K562 (cell line): ENCODE results near the gene VAT1L. TPM values are rescaled to one million over a fixed set of nuclear protein-coding genes. Genes with fewer than 3 reads are reported as not detected.

Source experiments
- ATAC-seq: fragments of 200-7000 bp; cut with Tn5 transposase; 3 replicates; pipeline ENCODE4 v1.9.1; 2020; ENCODE audit warnings: moderate library complexity
- BruUV-seq: library from RNA; stranded (reverse); fragments of 400-500 nt; replicated peaks from 2 replicates; lab custom pipeline; 2021; lab: Mats Ljungman, UMichigan
- CTCF ChIA-PET: fragments of 300-600 bp; formaldehyde crosslinking; extraction: SDS; loops from one replicate; lab custom pipeline; 2021; ENCODE audit warnings: low intra/inter-chr PET ratio; lab: Yijun Ruan, JAX
- POLR2A ChIA-PET: fragments of 300-600, 350-650 bp; sonication (Branson Sonifier 250); formaldehyde crosslinking; extraction: SDS; loops from one replicate; lab custom pipeline; 2021; ENCODE audit warnings: antibody characterized with exemption, inconsistent platforms; lab: Yijun Ruan, JAX
- DNase-seq, 4 experiments: peaks; one replicate each; pipeline versions ENCODE4 v3.0.0 to v3.0.0-alpha.2; 2011 to 2018; ENCODE audit warnings: low spot score in 3 of 4, mixed read lengths in 3 of 4; ENCODE audit errors: extremely low read depth in 1 of 4
- FAIRE-seq: peaks from 2 replicates; lab custom pipeline; 2011; peaks lifted over from hg19 to GRCh38; lab: Jason Lieb, UNC
- H2AFZ ChIP-seq: 2 replicates; pipeline ENCODE4 v1.6.0; 2011; ENCODE audit warnings: low read depth, low read length, control low read depth, inconsistent platforms
- H3K27ac ChIP-seq: fragments of 200-600 bp; 3 replicates; pipeline ENCODE4 v1.8.0; 2011; ENCODE audit warnings: low read depth, mild to moderate bottlenecking, control low read depth, inconsistent platforms, low read length, moderate library complexity, mixed read lengths; ENCODE audit errors: extremely low read depth
- H3K27me3 ChIP-seq, 2 experiments: fragments of 300-600 bp in 1 of 2; 2 replicates in 1 of 2; 3 replicates in 1 of 2; pipeline versions ENCODE4 v1.6.0 to v1.8.0; 2011; ENCODE audit warnings: inconsistent platforms in 2 of 2, low read length in 2 of 2, mild to moderate bottlenecking in 1 of 2, mixed read lengths in 1 of 2, moderate library complexity in 1 of 2; ENCODE audit not compliant: control insufficient read depth in 2 of 2, insufficient read depth in 2 of 2
- H3K36me3 ChIP-seq: fragments of 300-600 bp; 3 replicates; pipeline ENCODE4 v1.8.0; 2011; ENCODE audit warnings: mild to moderate bottlenecking, low read length, inconsistent platforms; ENCODE audit not compliant: control insufficient read depth, insufficient read depth
- H3K4me1 ChIP-seq, 2 experiments: fragments of 200-600 bp in 1 of 2; replicated peaks in 1 of 2; 2 replicates in 1 of 2; 3 replicates in 1 of 2; pipeline versions ENCODE4 v1.5.1 to v1.8.0; 2011; ENCODE audit warnings: inconsistent platforms in 2 of 2, low read length in 2 of 2, mild to moderate bottlenecking in 1 of 2, mixed read lengths in 1 of 2, moderate library complexity in 1 of 2; ENCODE audit not compliant: control insufficient read depth in 2 of 2, insufficient read depth in 2 of 2
- H3K4me2 ChIP-seq: 2 replicates; pipeline ENCODE4 v1.6.1; 2011; ENCODE audit warnings: low read length, control low read depth, inconsistent platforms, mixed read lengths; ENCODE audit not compliant: insufficient read depth
- H3K4me3 ChIP-seq: fragments of 200-600 bp; sonication (generic), shearing (Covaris generic); 2 replicates; pipeline ENCODE4 v1.5.1; 2016; ENCODE audit warnings: control low read depth, inconsistent platforms
- H3K79me2 ChIP-seq: fragments of 200-600 bp; 3 replicates; pipeline ENCODE4 v1.8.0; 2011; ENCODE audit warnings: low read length, inconsistent platforms; ENCODE audit not compliant: control insufficient read depth, insufficient read depth
- H3K9ac ChIP-seq, 2 experiments: 2 replicates each; pipeline versions ENCODE4 v1.6.0 to v1.6.1; 2011; ENCODE audit warnings: low read depth in 2 of 2, low read length in 2 of 2, control low read depth in 1 of 2, inconsistent platforms in 1 of 2, mild to moderate bottlenecking in 1 of 2, mixed read lengths in 1 of 2; ENCODE audit not compliant: insufficient read depth in 1 of 2
- H3K9me1 ChIP-seq: one replicate; pipeline ENCODE4 v1.6.0; 2011; ENCODE audit warnings: inconsistent platforms, mild to moderate bottlenecking, low read length, moderate library complexity; ENCODE audit not compliant: control insufficient read depth, insufficient read depth
- H3K9me3 ChIP-seq: replicated peaks from 2 replicates; pipeline ENCODE4 v1.5.1; 2011; ENCODE audit warnings: low read depth, low read length, inconsistent platforms; ENCODE audit not compliant: control insufficient read depth, insufficient read depth
- H4K20me1 ChIP-seq: replicated peaks from 2 replicates; pipeline ENCODE4 v1.6.1; 2011; ENCODE audit warnings: low read length, inconsistent platforms, mixed read lengths; ENCODE audit not compliant: control insufficient read depth, insufficient read depth
- MIER1 ChIP-seq: fragments of 450-650 bp; IDR thresholded peaks from 2 replicates; pipeline ENCODE4 v1.6.1; 2016; ENCODE audit warnings: antibody characterized with exemption, mild to moderate bottlenecking, low read depth
- ZNF121 ChIP-seq: sonication (generic); formaldehyde crosslinking; conservative IDR thresholded peaks from 2 replicates; pipeline ENCODE4 v1.8.0; 2022; ENCODE audit warnings: missing genetic modification reagents
- ZNF41 ChIP-seq: fragments of 250-450 bp; sonication (Bioruptor Pico); conservative IDR thresholded peaks from 2 replicates; pipeline ENCODE4 v1.4.0; 2020; ENCODE audit warnings: mild to moderate bottlenecking
- WGBS: fragments of 100-300 bp; shearing (Covaris generic); methylation state at CpG from one replicate; pipeline ENCODE4 v1.1.6; 2016; ENCODE audit warnings: low coverage, mixed read lengths; ENCODE audit not compliant: insufficient coverage; ENCODE audit errors: missing lambda C conversion rate; 5-methylcytosine and 5-hydroxymethylcytosine counted together
- in situ Hi-C: fragments of 300-500 bp; cut with MboI; formaldehyde crosslinking; loops from 4 replicates; pipeline ENCODE4 v1.15.0; 2018; ENCODE audit warnings: inconsistent platforms, mixed read lengths
- intact Hi-C: fragments of 100-400 bp; cut with micrococcal nuclease; formaldehyde crosslinking; loops from 2 replicates; pipeline ENCODE4 v1.14.2; 2022
- polyA plus RNA-seq, 8 experiments: library from polyadenylated mRNA; depleted of rRNA in 4 of 8; stranded (reverse) in 5 of 8; unstranded in 3 of 8; fragments of >200 nt; fragmentation: Nextera tagmentation in 2 of 8; fragmentation: Illumina TruSeq in 1 of 8; extraction: Ambion mirVana in 2 of 8; extraction: Trizol in 1 of 8; gene quantifications; 2 replicates each; pipeline versions ENCODE4 v1.2.1 to v1.2.3, GENCODE V29; 2011 to 2014; ENCODE audit warnings: inconsistent platforms in 1 of 8, missing spikeins in 1 of 8
- total RNA-seq, 7 experiments: library from RNA; depleted of rRNA in 6 of 7; stranded (reverse); fragments of >200 nt in 6 of 7; fragmentation: Illumina TruSeq in 2 of 7; extraction: Trizol in 2 of 7; gene quantifications; 2 replicates each; pipeline versions ENCODE4 v1.2.1 to v1.2.3, GENCODE V29; 2011 to 2021; ENCODE audit warnings: low replicate concordance in 1 of 7
- TF ChIP-seq, protein P1 (sequence below): sonication (generic); formaldehyde crosslinking; IDR thresholded peaks from 2 replicates; pipeline ENCODE4 v1.8.0; 2023; ENCODE audit warnings: missing genetic modification reagents, mild to moderate bottlenecking, borderline replicate concordance
- TF ChIP-seq, protein P2 (sequence below): fragments of 250-450 bp; sonication (Bioruptor Pico); IDR thresholded peaks from 2 replicates; pipeline ENCODE4 v1.4.0; 2020; ENCODE audit warnings: mild to moderate bottlenecking, moderate library complexity, borderline replicate concordance
- TF ChIP-seq, protein P3 (sequence below): sonication (generic); formaldehyde crosslinking; IDR thresholded peaks from 2 replicates; pipeline ENCODE4 v1.9.0; 2022; ENCODE audit warnings: mild to moderate bottlenecking, missing genetic modification reagents
- TF ChIP-seq, protein P4 (sequence below), 2 experiments: fragments of 450-650 bp; IDR thresholded peaks; 2 replicates each; pipeline ENCODE4 v1.6.1; 2016
- TF ChIP-seq, protein P5 (sequence below): fragments of 450-650 bp; IDR thresholded peaks from 2 replicates; pipeline ENCODE4 v1.7.1; 2018; ENCODE audit warnings: mild to moderate bottlenecking, low read depth; ENCODE audit not compliant: partially characterized antibody

VAT1L gene
- total and polyA plus RNA-seq, 9 of the 15 experiments (the other 6 are each of a cell fraction or from before 2014, with no cell fraction given): 0.01 TPM; not detected in 8

DNA sequence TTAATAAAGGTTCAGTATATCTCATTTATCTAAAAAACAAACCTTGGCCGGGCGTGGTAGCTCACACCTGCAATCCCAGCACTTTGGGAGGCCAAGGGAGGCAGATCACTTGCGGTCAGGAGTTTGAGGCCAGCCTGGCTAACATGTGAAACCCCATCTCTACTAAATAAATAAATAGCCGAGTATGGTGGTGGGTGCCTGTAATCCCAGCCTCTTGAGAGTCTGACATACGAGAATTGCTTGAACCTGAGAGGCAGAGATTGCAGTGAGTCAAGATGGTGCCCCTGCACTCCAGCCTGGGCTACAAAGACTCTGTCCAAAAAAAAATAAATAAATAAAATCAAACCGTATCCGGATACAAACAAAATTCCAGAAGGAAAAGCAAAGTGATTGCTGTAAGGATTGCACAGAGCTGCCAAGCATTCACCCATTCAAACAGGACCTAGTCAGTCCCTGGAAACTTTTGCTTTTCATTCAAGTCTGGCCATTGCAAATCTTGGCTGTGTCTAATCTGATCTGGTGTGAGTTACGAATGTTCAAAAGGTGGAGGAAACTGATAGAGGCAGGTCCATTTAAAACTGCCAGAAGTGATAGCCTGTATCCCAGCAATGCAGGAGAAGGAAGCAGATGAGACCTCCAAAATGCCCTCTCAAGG, 131.5 kb downstream of the VAT1L start:
- no peak overlapping the region for H2AFZ ChIP-seq
- H3K4me1 ChIP-seq: no peaks in the 10 kb centered on the region
- H3K9me1 ChIP-seq: no peaks in the 10 kb centered on the region
- H4K20me1 ChIP-seq: no peaks in the 10 kb centered on the region
- FAIRE-seq: no peak
- H3K9ac ChIP-seq: no peak overlapping the region
- BruUV-seq: no TSS peak
- no peak overlapping the region for H3K4me3 ChIP-seq
- no peak for ATAC-seq
- under 1% methylated on average over 8 of the region's 8 CpGs for WGBS
- no peak for DNase-seq
- H3K36me3 ChIP-seq: no peaks in the 10 kb centered on the region
- in situ Hi-C loops: no loop called here
- H3K27ac ChIP-seq: no peak overlapping the region
- ChIA-PET CTCF (no interaction called here), POLR2A (no interaction called here)
- no peak overlapping the region for H3K4me2 ChIP-seq
- intact Hi-C loops: no loop called here
- no peaks in the 10 kb centered on the region for H3K79me2 ChIP-seq
- H3K27me3 ChIP-seq: peaks cover 0 to 7% of the 10 kb centered on the region in 2 experiments; a peak in 2 of 5 replicates
- no peaks in the 10 kb centered on the region for H3K9me3 ChIP-seq
- TF ChIP-seq, protein P1, sequence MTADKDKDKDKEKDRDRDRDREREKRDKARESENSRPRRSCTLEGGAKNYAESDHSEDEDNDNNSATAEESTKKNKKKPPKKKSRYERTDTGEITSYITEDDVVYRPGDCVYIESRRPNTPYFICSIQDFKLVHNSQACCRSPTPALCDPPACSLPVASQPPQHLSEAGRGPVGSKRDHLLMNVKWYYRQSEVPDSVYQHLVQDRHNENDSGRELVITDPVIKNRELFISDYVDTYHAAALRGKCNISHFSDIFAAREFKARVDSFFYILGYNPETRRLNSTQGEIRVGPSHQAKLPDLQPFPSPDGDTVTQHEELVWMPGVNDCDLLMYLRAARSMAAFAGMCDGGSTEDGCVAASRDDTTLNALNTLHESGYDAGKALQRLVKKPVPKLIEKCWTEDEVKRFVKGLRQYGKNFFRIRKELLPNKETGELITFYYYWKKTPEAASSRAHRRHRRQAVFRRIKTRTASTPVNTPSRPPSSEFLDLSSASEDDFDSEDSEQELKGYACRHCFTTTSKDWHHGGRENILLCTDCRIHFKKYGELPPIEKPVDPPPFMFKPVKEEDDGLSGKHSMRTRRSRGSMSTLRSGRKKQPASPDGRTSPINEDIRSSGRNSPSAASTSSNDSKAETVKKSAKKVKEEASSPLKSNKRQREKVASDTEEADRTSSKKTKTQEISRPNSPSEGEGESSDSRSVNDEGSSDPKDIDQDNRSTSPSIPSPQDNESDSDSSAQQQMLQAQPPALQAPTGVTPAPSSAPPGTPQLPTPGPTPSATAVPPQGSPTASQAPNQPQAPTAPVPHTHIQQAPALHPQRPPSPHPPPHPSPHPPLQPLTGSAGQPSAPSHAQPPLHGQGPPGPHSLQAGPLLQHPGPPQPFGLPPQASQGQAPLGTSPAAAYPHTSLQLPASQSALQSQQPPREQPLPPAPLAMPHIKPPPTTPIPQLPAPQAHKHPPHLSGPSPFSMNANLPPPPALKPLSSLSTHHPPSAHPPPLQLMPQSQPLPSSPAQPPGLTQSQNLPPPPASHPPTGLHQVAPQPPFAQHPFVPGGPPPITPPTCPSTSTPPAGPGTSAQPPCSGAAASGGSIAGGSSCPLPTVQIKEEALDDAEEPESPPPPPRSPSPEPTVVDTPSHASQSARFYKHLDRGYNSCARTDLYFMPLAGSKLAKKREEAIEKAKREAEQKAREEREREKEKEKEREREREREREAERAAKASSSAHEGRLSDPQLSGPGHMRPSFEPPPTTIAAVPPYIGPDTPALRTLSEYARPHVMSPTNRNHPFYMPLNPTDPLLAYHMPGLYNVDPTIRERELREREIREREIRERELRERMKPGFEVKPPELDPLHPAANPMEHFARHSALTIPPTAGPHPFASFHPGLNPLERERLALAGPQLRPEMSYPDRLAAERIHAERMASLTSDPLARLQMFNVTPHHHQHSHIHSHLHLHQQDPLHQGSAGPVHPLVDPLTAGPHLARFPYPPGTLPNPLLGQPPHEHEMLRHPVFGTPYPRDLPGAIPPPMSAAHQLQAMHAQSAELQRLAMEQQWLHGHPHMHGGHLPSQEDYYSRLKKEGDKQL (CRISPR knock-in tag): no peak
- TF ChIP-seq, protein P2, sequence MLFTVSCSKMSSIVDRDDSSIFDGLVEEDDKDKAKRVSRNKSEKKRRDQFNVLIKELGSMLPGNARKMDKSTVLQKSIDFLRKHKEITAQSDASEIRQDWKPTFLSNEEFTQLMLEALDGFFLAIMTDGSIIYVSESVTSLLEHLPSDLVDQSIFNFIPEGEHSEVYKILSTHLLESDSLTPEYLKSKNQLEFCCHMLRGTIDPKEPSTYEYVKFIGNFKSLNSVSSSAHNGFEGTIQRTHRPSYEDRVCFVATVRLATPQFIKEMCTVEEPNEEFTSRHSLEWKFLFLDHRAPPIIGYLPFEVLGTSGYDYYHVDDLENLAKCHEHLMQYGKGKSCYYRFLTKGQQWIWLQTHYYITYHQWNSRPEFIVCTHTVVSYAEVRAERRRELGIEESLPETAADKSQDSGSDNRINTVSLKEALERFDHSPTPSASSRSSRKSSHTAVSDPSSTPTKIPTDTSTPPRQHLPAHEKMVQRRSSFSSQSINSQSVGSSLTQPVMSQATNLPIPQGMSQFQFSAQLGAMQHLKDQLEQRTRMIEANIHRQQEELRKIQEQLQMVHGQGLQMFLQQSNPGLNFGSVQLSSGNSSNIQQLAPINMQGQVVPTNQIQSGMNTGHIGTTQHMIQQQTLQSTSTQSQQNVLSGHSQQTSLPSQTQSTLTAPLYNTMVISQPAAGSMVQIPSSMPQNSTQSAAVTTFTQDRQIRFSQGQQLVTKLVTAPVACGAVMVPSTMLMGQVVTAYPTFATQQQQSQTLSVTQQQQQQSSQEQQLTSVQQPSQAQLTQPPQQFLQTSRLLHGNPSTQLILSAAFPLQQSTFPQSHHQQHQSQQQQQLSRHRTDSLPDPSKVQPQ (CRISPR knock-in tag): no peak
- TF ChIP-seq ZNF41 (CRISPR knock-in tag) (no peak), MIER1 (no peak), ZNF121 (CRISPR knock-in tag) (no peak)
- TF ChIP-seq, protein P3, sequence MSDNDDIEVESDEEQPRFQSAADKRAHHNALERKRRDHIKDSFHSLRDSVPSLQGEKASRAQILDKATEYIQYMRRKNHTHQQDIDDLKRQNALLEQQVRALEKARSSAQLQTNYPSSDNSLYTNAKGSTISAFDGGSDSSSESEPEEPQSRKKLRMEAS (CRISPR knock-in tag): no peak
- TF ChIP-seq, protein P4, sequence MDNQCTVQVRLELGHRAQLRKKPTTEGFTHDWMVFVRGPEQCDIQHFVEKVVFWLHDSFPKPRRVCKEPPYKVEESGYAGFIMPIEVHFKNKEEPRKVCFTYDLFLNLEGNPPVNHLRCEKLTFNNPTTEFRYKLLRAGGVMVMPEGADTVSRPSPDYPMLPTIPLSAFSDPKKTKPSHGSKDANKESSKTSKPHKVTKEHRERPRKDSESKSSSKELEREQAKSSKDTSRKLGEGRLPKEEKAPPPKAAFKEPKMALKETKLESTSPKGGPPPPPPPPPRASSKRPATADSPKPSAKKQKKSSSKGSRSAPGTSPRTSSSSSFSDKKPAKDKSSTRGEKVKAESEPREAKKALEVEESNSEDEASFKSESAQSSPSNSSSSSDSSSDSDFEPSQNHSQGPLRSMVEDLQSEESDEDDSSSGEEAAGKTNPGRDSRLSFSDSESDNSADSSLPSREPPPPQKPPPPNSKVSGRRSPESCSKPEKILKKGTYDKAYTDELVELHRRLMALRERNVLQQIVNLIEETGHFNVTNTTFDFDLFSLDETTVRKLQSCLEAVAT (IDR thresholded peaks at IDR 0.05): no peak
- TF ChIP-seq, protein P5, sequence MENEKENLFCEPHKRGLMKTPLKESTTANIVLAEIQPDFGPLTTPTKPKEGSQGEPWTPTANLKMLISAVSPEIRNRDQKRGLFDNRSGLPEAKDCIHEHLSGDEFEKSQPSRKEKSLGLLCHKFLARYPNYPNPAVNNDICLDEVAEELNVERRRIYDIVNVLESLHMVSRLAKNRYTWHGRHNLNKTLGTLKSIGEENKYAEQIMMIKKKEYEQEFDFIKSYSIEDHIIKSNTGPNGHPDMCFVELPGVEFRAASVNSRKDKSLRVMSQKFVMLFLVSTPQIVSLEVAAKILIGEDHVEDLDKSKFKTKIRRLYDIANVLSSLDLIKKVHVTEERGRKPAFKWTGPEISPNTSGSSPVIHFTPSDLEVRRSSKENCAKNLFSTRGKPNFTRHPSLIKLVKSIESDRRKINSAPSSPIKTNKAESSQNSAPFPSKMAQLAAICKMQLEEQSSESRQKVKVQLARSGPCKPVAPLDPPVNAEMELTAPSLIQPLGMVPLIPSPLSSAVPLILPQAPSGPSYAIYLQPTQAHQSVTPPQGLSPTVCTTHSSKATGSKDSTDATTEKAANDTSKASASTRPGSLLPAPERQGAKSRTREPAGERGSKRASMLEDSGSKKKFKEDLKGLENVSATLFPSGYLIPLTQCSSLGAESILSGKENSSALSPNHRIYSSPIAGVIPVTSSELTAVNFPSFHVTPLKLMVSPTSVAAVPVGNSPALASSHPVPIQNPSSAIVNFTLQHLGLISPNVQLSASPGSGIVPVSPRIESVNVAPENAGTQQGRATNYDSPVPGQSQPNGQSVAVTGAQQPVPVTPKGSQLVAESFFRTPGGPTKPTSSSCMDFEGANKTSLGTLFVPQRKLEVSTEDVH: no peak
